Spleen (tissue), 7 donors: ENCODE data around the gene CTAGE8.
"Not testable (repeated sequence)": the region's sequence is repeated elsewhere in the genome, so short reads cannot be mapped to it uniquely, and the experiment has no call there.

ENCODE experiments used
- CTCF ChIP-seq, 11 experiments: fragments of 200-600 bp in 7 of 11; fragments of 450-650 bp in 4 of 11; sonication (generic) in 4 of 11; IDR thresholded peaks in 8 of 11; conservative IDR thresholded peaks in 3 of 11; 1 replicate in 7 of 11; 2 replicates in 4 of 11; pipeline versions ENCODE4 v1.4.0 to v1.8.0; 2016 to 2021; ENCODE audit warnings: antibody characterized with exemption in 11 of 11, inconsistent platforms in 4 of 11, mild to moderate bottlenecking in 1 of 11
- POLR2A ChIP-seq, 3 donors: fragments of 450-650 bp; IDR thresholded peaks; one replicate each; pipeline ENCODE4 v1.5.1; 2017; ENCODE audit warnings: antibody characterized with exemption in 3 of 3, mild to moderate bottlenecking in 1 of 3
- donor health status: DM: no; HTN: no; CAD: no; lungs with moderate emphysema.
- donor health status: DM: no; HTN: no; CAD: no.
- donor health status: DM: no; HTN: no; CAD: no.

DNA sequence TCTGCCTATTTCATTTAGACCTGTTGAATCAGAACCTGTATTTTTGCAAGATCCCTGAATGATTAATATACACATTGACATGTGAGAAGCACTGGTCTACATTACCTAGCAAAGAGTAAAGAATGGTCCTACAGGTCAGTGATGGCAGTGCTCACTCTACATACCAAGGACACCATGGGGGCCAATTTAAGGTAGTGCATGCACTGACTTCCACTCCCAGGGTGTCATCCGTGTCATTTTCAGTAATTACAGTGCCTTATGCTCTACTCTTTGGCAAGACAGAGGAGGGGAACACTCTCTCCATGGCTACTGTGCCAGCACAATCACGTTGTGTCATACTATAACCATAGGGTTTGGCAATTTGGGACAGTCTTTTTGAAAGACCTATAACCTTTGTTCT is 23.7 kb downstream of the CTAGE8 start:
- TF ChIP-seq CTCF (IDR thresholded peaks at IDR 0.05 in 8 of 11, conservative IDR thresholded peaks at IDR 0.05 in 3 of 11); POLR2A (IDR thresholded peaks at IDR 0.05): not testable (repeated sequence)
